GM12891 (cell line): ENCODE data around the gene AUNIP.

ENCODE experiments used
- DNase-seq: peaks from one replicate; pipeline ENCODE4 v3.0.0; 2011; ENCODE audit warnings: low spot score; ENCODE audit not compliant: insufficient read length
- FAIRE-seq: peaks from 2 replicates; lab custom pipeline; 2011; peaks lifted over from hg19 to GRCh38; lab: Jason Lieb, UNC
- PAX5 ChIP-seq: IDR thresholded peaks from 2 replicates; pipeline ENCODE4 v1.6.1; 2011; ENCODE audit warnings: low read length, moderate library complexity, mild to moderate bottlenecking; ENCODE audit not compliant: insufficient read depth, severe bottlenecking
- POLR2A ChIP-seq: IDR thresholded peaks from 2 replicates; pipeline ENCODE4 v1.6.1; 2011; ENCODE audit warnings: low read depth, low read length, control low read depth
- POLR2AphosphoS5 ChIP-seq: IDR thresholded peaks from 2 replicates; pipeline ENCODE4 v1.6.1; 2011; ENCODE audit warnings: low read depth, low read length, control low read depth
- POU2F2 ChIP-seq: IDR thresholded peaks from 2 replicates; pipeline ENCODE4 v1.6.1; 2011; ENCODE audit warnings: low read depth, mild to moderate bottlenecking, control low read depth, low read length, moderate library complexity
- SPI1 ChIP-seq: IDR thresholded peaks from 2 replicates; pipeline ENCODE4 v1.6.1; 2011; ENCODE audit warnings: low read depth, low read length, control low read depth
- TAF1 ChIP-seq: IDR thresholded peaks from 2 replicates; pipeline ENCODE4 v1.6.1; 2011; ENCODE audit warnings: low read depth, low read length, control low read depth

The AUNIP gene

GRCh38 chr1:25885602-25886001 is 26.3 kb upstream of the AUNIP start:
- DNase-seq (no peak), FAIRE-seq (no peak)
- TF ChIP-seq PAX5, result no peak
- no peak for TF ChIP-seq TAF1
- no peak for TF ChIP-seq POLR2AphosphoS5
- no peak for TF ChIP-seq POLR2A
- TF ChIP-seq POU2F2, result no peak
- no peak for TF ChIP-seq SPI1

- TF ChIP-seq POLR2A (no peak), POU2F2 (no peak), TAF1 (no peak), SPI1 (no peak)
- FAIRE-seq (no peak), DNase-seq (no peak)
Observed at GRCh38 chr1:25881266-25881665, 22.0 kb upstream of the AUNIP start.

- DNase-seq, result no peak
- no peak for TF ChIP-seq POLR2AphosphoS5
- TF ChIP-seq PAX5, result no peak
- TF ChIP-seq POU2F2, result no peak
- TF ChIP-seq SPI1, result no peak
- TF ChIP-seq TAF1, result no peak
- no peak for TF ChIP-seq POLR2A
- no peak for FAIRE-seq
Observed at GRCh38 chr1:25880518-25880917, 21.3 kb upstream of the AUNIP start.

- FAIRE-seq, result no peak
- no peak for DNase-seq
- TF ChIP-seq SPI1 (no peak), POLR2A (no peak), POU2F2 (no peak), TAF1 (no peak), POLR2AphosphoS5 (no peak), PAX5 (no peak)
Observed at GRCh38 chr1:25879675-25880074, 20.4 kb upstream of the AUNIP start.

- FAIRE-seq, result no peak
- TF ChIP-seq POLR2AphosphoS5 (no peak), SPI1 (no peak), PAX5 (no peak), TAF1 (no peak), POLR2A (no peak), POU2F2 (no peak)
Observed at GRCh38 chr1:25878690-25879089, 19.4 kb upstream of the AUNIP start.

GRCh38 chr1:25877155-25877554 is 17.9 kb upstream of the AUNIP start:
- DNase-seq (no peak), FAIRE-seq (no peak)
- TF ChIP-seq PAX5 (no peak), POU2F2 (no peak)

More at GRCh38 chr1:25878690-25879089, 19.4 kb upstream of the AUNIP start:
- DNase-seq, result no peak

- DNase-seq (no peak), FAIRE-seq (no peak)
Observed at GRCh38 chr1:25876693-25877077, 17.4 kb upstream of the AUNIP start.

GRCh38 chr1:25875856-25876692 is 16.8 kb upstream of the AUNIP start:
- TF ChIP-seq TAF1 (no peak), POLR2AphosphoS5 (no peak), POLR2A (no peak), SPI1 (no peak), POU2F2 (no peak), PAX5 (no peak)
- FAIRE-seq (no peak), DNase-seq (peak; percentile 37)

More at GRCh38 chr1:25876693-25877077, 17.4 kb upstream of the AUNIP start:
- no peak for TF ChIP-seq POLR2AphosphoS5
- TF ChIP-seq TAF1, result no peak
- no peak for TF ChIP-seq PAX5
- no peak for TF ChIP-seq SPI1
- no peak for TF ChIP-seq POLR2A
- TF ChIP-seq POU2F2, result no peak

GRCh38 chr1:25875154-25875855 is 16.0 kb upstream of the AUNIP start, which contains the start of gene PAQR7:
PAQR7 (minus strand) TSS chr1:25875708; CDS start chr1:25863839, 11,869 bp downstream.
- peak; percentile 76 for DNase-seq
- TF ChIP-seq POU2F2 (no peak), PAX5 (no peak), POLR2AphosphoS5 (no peak), SPI1 (no peak), POLR2A (no peak), TAF1 (no peak)
- FAIRE-seq, result peak; percentile 69

GRCh38 chr1:25874635-25875153 is 15.4 kb upstream of the AUNIP start:
- FAIRE-seq (no peak), DNase-seq (no peak)
- TF ChIP-seq POLR2A (no peak), PAX5 (no peak), POU2F2 (no peak), POLR2AphosphoS5 (no peak), SPI1 (no peak), TAF1 (no peak)
